GM18517 (cell line): Measurements from ENCODE around the gene TRAPPC10.

Source experiments
- ATAC-seq: cut with Tn5 transposase; IDR thresholded peaks from one replicate; pipeline ENCODE4 v1.9.1; 2021; ENCODE audit warnings: mild to moderate bottlenecking, moderate library complexity; ENCODE audit not compliant: unreplicated experiment

The TRAPPC10 gene

GRCh38 chr21:44063151-44063912 is 51.2 kb downstream of the TRAPPC10 start:
- ATAC-seq: no peak

GRCh38 chr21:44064852-44065403 is 52.8 kb downstream of the TRAPPC10 start:
- no peak for ATAC-seq

- ATAC-seq: no peak
These were observed 53.3 kb downstream of the TRAPPC10 start for GRCh38 chr21:44065428-44065827.

- ATAC-seq: no peak
These were observed 54.0 kb downstream of the TRAPPC10 start for GRCh38 chr21:44066116-44066515.

GRCh38 chr21:44067011-44067839 is 55.1 kb downstream of the TRAPPC10 start:
- ATAC-seq: no peak

- ATAC-seq: no peak
These were observed 58.3 kb downstream of the TRAPPC10 start for GRCh38 chr21:44070391-44070790.

GRCh38 chr21:44071359-44072104 is 59.4 kb downstream of the TRAPPC10 start:
- no peak for ATAC-seq

GRCh38 chr21:44072111-44072510 is 60.0 kb downstream of the TRAPPC10 start:
- ATAC-seq: no peak

- ATAC-seq: no peak
These were observed 62.3 kb downstream of the TRAPPC10 start for GRCh38 chr21:44074315-44074958.

- ATAC-seq: no peak
These were observed 64.2 kb downstream of the TRAPPC10 start for GRCh38 chr21:44076316-44076715.

GRCh38 chr21:44078411-44078981 is 66.4 kb downstream of the TRAPPC10 start:
- ATAC-seq: no peak

- no peak for ATAC-seq
These were observed 67.3 kb downstream of the TRAPPC10 start for GRCh38 chr21:44079446-44079845.

GRCh38 chr21:44079846-44080245 is 67.7 kb downstream of the TRAPPC10 start:
- no peak for ATAC-seq

- ATAC-seq: no peak
These were observed 70.7 kb downstream of the TRAPPC10 start for GRCh38 chr21:44082648-44083440.

GRCh38 chr21:44083631-44084291 is 71.7 kb downstream of the TRAPPC10 start:
- ATAC-seq: no peak

- ATAC-seq: no peak
These were observed 72.6 kb downstream of the TRAPPC10 start for GRCh38 chr21:44084496-44085241.

GRCh38 chr21:44085491-44086321 is 73.6 kb downstream of the TRAPPC10 start:
- ATAC-seq: no peak
